ENCODE measurements around the gene SUPT4H1. TPM values are rescaled to one million over a fixed set of nuclear protein-coding genes. Genes with fewer than 3 reads are reported as not detected.

Gene SUPT4H1
- polyA plus RNA-seq, 6 donors from 2014 or later, result 77.4 to 128 (median 110) TPM

DNA sequence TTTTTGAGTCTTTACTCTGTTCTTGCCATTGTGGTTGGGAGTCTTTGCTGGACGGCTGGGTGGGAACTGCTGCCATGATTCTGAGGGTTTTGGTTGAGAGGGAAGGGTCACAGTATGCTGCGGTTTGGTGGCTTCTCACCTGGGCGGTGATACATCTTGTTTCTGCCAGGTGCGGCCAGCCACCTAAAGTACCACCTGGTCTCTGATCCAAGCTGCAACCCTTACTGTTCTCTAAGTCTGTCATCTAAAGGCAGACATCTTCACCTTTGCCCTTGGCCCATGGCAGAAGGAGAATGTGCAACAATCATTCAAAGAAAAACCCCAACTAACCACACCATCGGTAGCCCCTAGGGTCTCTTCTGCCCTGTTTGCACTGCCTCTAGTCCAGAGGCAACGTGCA, 51.7 kb downstream of the SUPT4H1 start:
- DNase-seq (no peak), ATAC-seq (ENCODE audit: low read depth in 2 of 2) (no peak)
- H3K36me3 Mint-ChIP-seq, result no peaks in the 10 kb centered on the region
- H3K27ac Mint-ChIP-seq, result peak overlapping the region in 1 of 6 donors; percentile 8
- no peaks in the 10 kb centered on the region for H3K27me3 Mint-ChIP-seq
- no peak overlapping the region for H3K4me3 Mint-ChIP-seq
- H3K9me3 Mint-ChIP-seq, result no peaks in the 10 kb centered on the region
- peaks cover 11 to 15% (median 14%) of the 10 kb centered on the region in 3 donors for H3K4me1 Mint-ChIP-seq

Other genes starting within 250 kb of the SUPT4H1 start
- gene OR4D1, start 203.8 kb downstream of the SUPT4H1 start, polyA plus RNA-seq (ENCODE audit: low read depth in 6 of 6), result under 1 TPM in 1 of 6 donors, not detected in 5; 0.07 TPM
- gene OR4D2, start 185.2 kb downstream of the SUPT4H1 start, polyA plus RNA-seq (ENCODE audit: low read depth in 6 of 6), result not detected
- gene EPX, start 159.5 kb downstream of the SUPT4H1 start, polyA plus RNA-seq (ENCODE audit: low read depth in 6 of 6), result not detected
- 1 to 10 TPM; 2.1 to 7.0 (median 3.7) TPM for gene MKS1, start 132.9 kb downstream of the SUPT4H1 start, polyA plus RNA-seq (ENCODE audit: low read depth in 6 of 6)
- not detected for gene LPO, start 113.6 kb downstream of the SUPT4H1 start, polyA plus RNA-seq (ENCODE audit: low read depth in 6 of 6)
- gene MPO, start 71.3 kb downstream of the SUPT4H1 start, polyA plus RNA-seq (ENCODE audit: low read depth in 6 of 6), result under 1 TPM in 2 of 6 donors, not detected in 4; 0.12 to 0.29 TPM
- gene TSPOAP1, start 23.4 kb downstream of the SUPT4H1 start, polyA plus RNA-seq (ENCODE audit: low read depth in 6 of 6), result under 1 TPM in 4 of 6 donors, not detected in 2; 0.03 to 0.58 (median 0.38) TPM
- gene RNF43, start 65.3 kb upstream of the SUPT4H1 start, polyA plus RNA-seq (ENCODE audit: low read depth in 6 of 6), result 1 to 10 TPM in 1 of 6 donors, under 1 TPM in 5; 0.28 to 1.2 (median 0.56) TPM
- 1 to 10 TPM; 1.3 to 4.6 (median 3.1) TPM for gene HSF5, start 136.2 kb upstream of the SUPT4H1 start, polyA plus RNA-seq (ENCODE audit: low read depth in 6 of 6)
- 10 to 100 TPM; 12.9 to 35.7 (median 30.4) TPM for gene MTMR4, start 162.4 kb upstream of the SUPT4H1 start, polyA plus RNA-seq (ENCODE audit: low read depth in 6 of 6)